ENCODE results near the gene GPC6. TPM values are rescaled to one million over a fixed set of nuclear protein-coding genes. Genes with fewer than 3 reads are reported as not detected.

Gene GPC6
- total and polyA plus RNA-seq, 2 donors (not counting 3 experiments of a cell fraction or from before 2014, with no cell fraction given), result 0.01 TPM; not detected in 1

GRCh38 chr13:93732186-93732585 lies 505.6 kb downstream of the GPC6 start:
- TF ChIP-seq FOS (IDR thresholded peaks at IDR 0.05; ENCODE audit: borderline replicate concordance, insufficient read depth, low read length), result no peak
- TF ChIP-seq MYC (IDR thresholded peaks at IDR 0.05; ENCODE audit: low read depth, low read length), result no peak
- no peak for TF ChIP-seq POLR2AphosphoS5 (IDR thresholded peaks at IDR 0.05; ENCODE audit: insufficient read depth, low read depth, low read length)
- TF ChIP-seq JUN (IDR thresholded peaks at IDR 0.05; ENCODE audit: borderline replicate concordance, insufficient read depth, insufficient read length, low read depth), result no peak
- TF ChIP-seq GATA2 (IDR thresholded peaks at IDR 0.05; ENCODE audit: insufficient read depth, insufficient read length, low read depth, low read length), result no peak
- TF ChIP-seq, protein P1, sequence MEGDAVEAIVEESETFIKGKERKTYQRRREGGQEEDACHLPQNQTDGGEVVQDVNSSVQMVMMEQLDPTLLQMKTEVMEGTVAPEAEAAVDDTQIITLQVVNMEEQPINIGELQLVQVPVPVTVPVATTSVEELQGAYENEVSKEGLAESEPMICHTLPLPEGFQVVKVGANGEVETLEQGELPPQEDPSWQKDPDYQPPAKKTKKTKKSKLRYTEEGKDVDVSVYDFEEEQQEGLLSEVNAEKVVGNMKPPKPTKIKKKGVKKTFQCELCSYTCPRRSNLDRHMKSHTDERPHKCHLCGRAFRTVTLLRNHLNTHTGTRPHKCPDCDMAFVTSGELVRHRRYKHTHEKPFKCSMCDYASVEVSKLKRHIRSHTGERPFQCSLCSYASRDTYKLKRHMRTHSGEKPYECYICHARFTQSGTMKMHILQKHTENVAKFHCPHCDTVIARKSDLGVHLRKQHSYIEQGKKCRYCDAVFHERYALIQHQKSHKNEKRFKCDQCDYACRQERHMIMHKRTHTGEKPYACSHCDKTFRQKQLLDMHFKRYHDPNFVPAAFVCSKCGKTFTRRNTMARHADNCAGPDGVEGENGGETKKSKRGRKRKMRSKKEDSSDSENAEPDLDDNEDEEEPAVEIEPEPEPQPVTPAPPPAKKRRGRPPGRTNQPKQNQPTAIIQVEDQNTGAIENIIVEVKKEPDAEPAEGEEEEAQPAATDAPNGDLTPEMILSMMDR (IDR thresholded peaks at IDR 0.05; ENCODE audit: extremely low read depth in 1 of 2, insufficient read depth in 1 of 2, low read depth in 1 of 2, low read length in 2 of 2), result no peak
- no peak for TF ChIP-seq EZH2 (IDR thresholded peaks at IDR 0.05; ENCODE audit: borderline replicate concordance, low read depth, low read length, severe bottlenecking)
- TF ChIP-seq POLR2A (IDR thresholded peaks at IDR 0.05; ENCODE audit: low read depth, low read length), result no peak
- TF ChIP-seq, protein P2, sequence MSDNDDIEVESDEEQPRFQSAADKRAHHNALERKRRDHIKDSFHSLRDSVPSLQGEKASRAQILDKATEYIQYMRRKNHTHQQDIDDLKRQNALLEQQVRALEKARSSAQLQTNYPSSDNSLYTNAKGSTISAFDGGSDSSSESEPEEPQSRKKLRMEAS (IDR thresholded peaks at IDR 0.05; ENCODE audit: insufficient read depth, insufficient read length), result no peak
- dilution Hi-C loops (cut with MboI; ENCODE audit: extremely low pct_ligation_motif_present, low sequenced_read_pairs), result no loop called here
- no peak for FAIRE-seq

More at GRCh38 chr13:93732186-93732585, 505.6 kb downstream of the GPC6 start:
- intact Hi-C loops (cut with micrococcal nuclease), result no loop called here
- Histone ChIP-seq H3K9me1 (replicated peaks; ENCODE audit: control insufficient read depth, extremely low read depth, insufficient read depth, low read length) (no peaks in the 10 kb centered on the region), H3K9me3 (replicated peaks; ENCODE audit: control insufficient read depth, insufficient read depth, low read length) (no peaks in the 10 kb centered on the region), H3K36me3 (ENCODE audit: control insufficient read depth in 2 of 2, extremely low read depth in 1 of 2, insufficient read depth in 2 of 2, low read length in 2 of 2) (no peaks in the 10 kb centered on the region), H4K20me1 (replicated peaks; ENCODE audit: control insufficient read depth, extremely low read depth, insufficient read depth, low read length) (no peaks in the 10 kb centered on the region), H3K27me3 (ENCODE audit: control insufficient read depth in 2 of 2, insufficient read depth in 2 of 2, low read length in 2 of 2) (no peaks in the 10 kb centered on the region), H3K27ac (ENCODE audit: insufficient read depth, low read depth, low read length) (no peak overlapping the region), H3K4me2 (ENCODE audit: insufficient read depth, low read length) (no peak overlapping the region), H3K79me2 (ENCODE audit: control insufficient read depth, insufficient read depth, low read length) (no peaks in the 10 kb centered on the region), H3K9ac (replicated peaks; ENCODE audit: extremely low read depth, insufficient read depth, low read length) (no peak overlapping the region), H2AFZ (ENCODE audit: low read depth, low read length) (no peak overlapping the region), H3K4me1 (ENCODE audit: control insufficient read depth, extremely low read depth, insufficient read depth, low read length) (no peaks in the 10 kb centered on the region), H3K4me3 (replicated peaks in 1 of 3; ENCODE audit: insufficient read depth in 1 of 3, low read depth in 1 of 3, low read length in 3 of 3) (no peak overlapping the region)
- ChIA-PET POLR2A (no interaction called here), CTCF (no interaction called here)
- no TSS peak for BruUV-seq (replicated peaks)
- no peak for DNase-seq (ENCODE audit: low read depth, low spot score)

Data from endothelial cell of umbilical vein (primary cell).